ENCODE data around the gene PTPRD. TPM values are rescaled to one million over a fixed set of nuclear protein-coding genes. Genes with fewer than 3 reads are reported as not detected.

Gene PTPRD
- total RNA-seq, 4 donors from 2014 or later = 0.78 to 11.7 (median 1.6) TPM

DNA sequence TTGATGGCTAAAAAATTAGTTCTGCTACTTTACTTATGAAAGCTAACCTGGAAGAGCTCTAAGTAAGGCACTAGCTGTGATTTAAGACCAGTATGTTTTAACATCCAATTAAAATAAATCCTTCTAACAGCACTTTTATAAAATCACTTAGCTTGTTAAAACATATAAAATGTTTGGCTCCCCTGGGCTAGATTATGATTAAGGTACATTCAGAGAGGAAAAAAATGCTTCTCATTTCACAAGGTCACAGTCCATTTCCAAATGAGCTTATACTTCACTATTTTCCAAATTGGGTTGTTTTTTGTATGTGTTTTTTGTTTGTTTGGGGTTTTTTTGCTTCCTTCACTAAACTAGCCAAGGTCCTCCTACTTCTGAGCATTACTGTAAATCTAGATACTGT, 1938.3 kb downstream of the PTPRD start:
- ATAC-seq = no peak
- Histone ChIP-seq H3K4me3 (no peak overlapping the region), H3K27me3 (no peaks in the 10 kb centered on the region), H3K4me1 (no peaks in the 10 kb centered on the region), H3K27ac (no peak overlapping the region), H3K36me3 (no peaks in the 10 kb centered on the region), H3K9me3 (no peaks in the 10 kb centered on the region)
- in situ Hi-C loops (cut with MboI; ENCODE audit: low sequenced_read_pairs in 4 of 4) = no loop called here
- TF ChIP-seq, protein P1, sequence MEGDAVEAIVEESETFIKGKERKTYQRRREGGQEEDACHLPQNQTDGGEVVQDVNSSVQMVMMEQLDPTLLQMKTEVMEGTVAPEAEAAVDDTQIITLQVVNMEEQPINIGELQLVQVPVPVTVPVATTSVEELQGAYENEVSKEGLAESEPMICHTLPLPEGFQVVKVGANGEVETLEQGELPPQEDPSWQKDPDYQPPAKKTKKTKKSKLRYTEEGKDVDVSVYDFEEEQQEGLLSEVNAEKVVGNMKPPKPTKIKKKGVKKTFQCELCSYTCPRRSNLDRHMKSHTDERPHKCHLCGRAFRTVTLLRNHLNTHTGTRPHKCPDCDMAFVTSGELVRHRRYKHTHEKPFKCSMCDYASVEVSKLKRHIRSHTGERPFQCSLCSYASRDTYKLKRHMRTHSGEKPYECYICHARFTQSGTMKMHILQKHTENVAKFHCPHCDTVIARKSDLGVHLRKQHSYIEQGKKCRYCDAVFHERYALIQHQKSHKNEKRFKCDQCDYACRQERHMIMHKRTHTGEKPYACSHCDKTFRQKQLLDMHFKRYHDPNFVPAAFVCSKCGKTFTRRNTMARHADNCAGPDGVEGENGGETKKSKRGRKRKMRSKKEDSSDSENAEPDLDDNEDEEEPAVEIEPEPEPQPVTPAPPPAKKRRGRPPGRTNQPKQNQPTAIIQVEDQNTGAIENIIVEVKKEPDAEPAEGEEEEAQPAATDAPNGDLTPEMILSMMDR (IDR thresholded peaks at IDR 0.05 in 4 of 5, conservative IDR thresholded peaks at IDR 0.05 in 1 of 5) = no peak
- TF ChIP-seq POLR2A (IDR thresholded peaks at IDR 0.05) = no peak
- DNase-seq = no peak
- intact Hi-C loops (cut with DNase I; ENCODE audit: low total_unique reads) = no loop called here

DNA sequence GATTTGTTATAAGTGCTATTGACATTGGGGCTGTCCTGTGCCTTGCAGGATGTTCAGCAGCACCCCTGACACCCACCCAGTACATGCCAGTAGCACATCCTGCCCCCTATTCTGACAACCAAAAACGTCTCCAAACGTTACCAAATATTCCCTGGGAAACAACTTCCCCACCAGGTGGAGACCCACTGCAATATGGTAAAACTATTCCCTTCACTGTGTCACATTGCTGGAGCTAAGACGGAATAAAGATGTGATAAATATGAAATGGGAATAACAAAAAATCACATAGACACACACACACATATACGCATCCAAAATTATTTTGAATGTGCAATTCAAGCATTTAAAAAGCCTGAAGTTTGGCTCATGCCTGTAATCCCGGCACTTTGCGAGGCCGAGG, 1939.0 kb downstream of the PTPRD start:
- Histone ChIP-seq H3K4me1 (no peaks in the 10 kb centered on the region), H3K4me3 (no peak overlapping the region), H3K27me3 (no peaks in the 10 kb centered on the region), H3K36me3 (no peaks in the 10 kb centered on the region), H3K27ac (no peak overlapping the region), H3K9me3 (no peaks in the 10 kb centered on the region)
- no peak for TF ChIP-seq POLR2A (IDR thresholded peaks at IDR 0.05)
- TF ChIP-seq, protein P1 (IDR thresholded peaks at IDR 0.05 in 4 of 5, conservative IDR thresholded peaks at IDR 0.05 in 1 of 5) = no peak
- no peak for ATAC-seq
- DNase-seq = no peak
- intact Hi-C loops (cut with DNase I; ENCODE audit: low total_unique reads) (no loop called here), in situ Hi-C loops (cut with MboI; ENCODE audit: low sequenced_read_pairs in 4 of 4) (no loop called here)

DNA sequence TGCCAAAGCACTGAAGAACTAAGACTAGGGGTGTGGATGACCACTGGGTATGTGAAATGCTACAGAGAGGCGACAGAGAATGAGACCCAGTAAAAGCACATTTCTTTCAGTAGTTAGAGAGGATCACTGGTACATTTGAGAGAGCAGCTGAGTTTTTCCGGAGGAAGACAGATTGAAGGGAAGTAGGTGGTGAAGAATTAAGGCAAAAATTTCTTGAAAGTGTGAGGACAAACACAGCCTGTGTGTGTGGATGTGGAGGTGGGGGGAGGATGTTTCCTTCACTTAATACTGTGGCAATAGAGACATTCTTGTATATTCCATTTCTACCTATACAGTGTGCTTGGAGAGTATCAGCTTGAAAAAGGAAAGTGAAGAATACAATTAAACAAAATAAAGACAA, 1942.1 kb downstream of the PTPRD start:
- no peak for ATAC-seq
- intact Hi-C loops (cut with DNase I; ENCODE audit: low total_unique reads) = no loop called here
- Histone ChIP-seq H3K4me1 (no peaks in the 10 kb centered on the region), H3K36me3 (no peaks in the 10 kb centered on the region), H3K27ac (no peak overlapping the region), H3K4me3 (no peak overlapping the region), H3K27me3 (no peaks in the 10 kb centered on the region), H3K9me3 (no peaks in the 10 kb centered on the region)
- DNase-seq = no peak
- in situ Hi-C loops (cut with MboI; ENCODE audit: low sequenced_read_pairs in 4 of 4) = no loop called here
- TF ChIP-seq POLR2A (IDR thresholded peaks at IDR 0.05) = no peak
- TF ChIP-seq, protein P1 (IDR thresholded peaks at IDR 0.05 in 4 of 5, conservative IDR thresholded peaks at IDR 0.05 in 1 of 5) = no peak

DNA sequence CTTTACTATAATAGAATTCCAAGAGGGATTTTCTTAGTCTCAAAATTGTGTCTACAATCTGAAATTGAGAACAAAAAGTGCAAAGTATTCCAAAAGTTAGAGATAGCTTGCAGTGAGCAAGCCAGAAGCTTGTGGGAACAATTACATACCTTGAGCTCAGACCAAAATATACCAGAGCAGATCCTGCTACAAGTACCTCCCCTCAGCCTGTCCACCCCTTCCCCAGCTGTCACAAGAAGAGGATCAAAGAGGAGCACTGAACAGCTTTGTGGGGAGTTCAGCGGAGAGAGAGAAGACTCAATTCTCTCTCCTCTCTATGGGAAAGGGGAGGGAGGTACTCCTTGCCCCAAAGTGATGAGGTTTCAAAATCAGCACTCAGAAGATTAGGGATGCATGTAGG, 1944.1 kb downstream of the PTPRD start:
- Histone ChIP-seq H3K27me3 (no peaks in the 10 kb centered on the region), H3K27ac (no peak overlapping the region), H3K36me3 (no peaks in the 10 kb centered on the region), H3K4me3 (no peak overlapping the region), H3K4me1 (no peaks in the 10 kb centered on the region), H3K9me3 (no peaks in the 10 kb centered on the region)
- ATAC-seq (no peak), DNase-seq (no peak)
- intact Hi-C loops (cut with DNase I; ENCODE audit: low total_unique reads) = no loop called here
- in situ Hi-C loops (cut with MboI; ENCODE audit: low sequenced_read_pairs in 4 of 4) = no loop called here
- TF ChIP-seq, protein P1 (IDR thresholded peaks at IDR 0.05 in 4 of 5, conservative IDR thresholded peaks at IDR 0.05 in 1 of 5) = no peak
- TF ChIP-seq POLR2A (IDR thresholded peaks at IDR 0.05) = no peak

DNA sequence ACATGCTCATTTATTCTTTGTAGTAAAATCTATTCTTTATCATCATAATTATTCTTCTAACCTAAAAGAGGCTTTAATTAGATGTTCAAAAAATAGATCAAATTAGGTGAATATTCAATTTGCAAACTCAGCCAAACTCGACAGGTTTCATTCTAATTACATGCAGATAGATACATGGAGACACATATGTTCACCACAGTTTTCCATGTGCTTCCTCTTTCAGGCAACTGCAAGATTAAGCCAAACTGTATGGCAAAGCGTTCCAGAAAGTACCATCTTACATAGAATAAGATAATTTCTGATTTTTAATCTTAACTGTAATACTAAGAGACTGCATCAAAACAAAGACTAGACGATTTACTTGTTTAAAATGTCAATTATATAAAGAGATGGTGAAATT, 1944.6 kb downstream of the PTPRD start:
- Histone ChIP-seq H3K4me1 (no peaks in the 10 kb centered on the region), H3K36me3 (no peaks in the 10 kb centered on the region), H3K9me3 (no peaks in the 10 kb centered on the region), H3K4me3 (no peak overlapping the region), H3K27ac (no peak overlapping the region), H3K27me3 (no peaks in the 10 kb centered on the region)
- in situ Hi-C loops (cut with MboI; ENCODE audit: low sequenced_read_pairs in 4 of 4) = no loop called here
- TF ChIP-seq, protein P1 (IDR thresholded peaks at IDR 0.05 in 4 of 5, conservative IDR thresholded peaks at IDR 0.05 in 1 of 5) = no peak
- TF ChIP-seq POLR2A (IDR thresholded peaks at IDR 0.05) = no peak
- ATAC-seq (no peak), DNase-seq (no peak)
- intact Hi-C loops (cut with DNase I; ENCODE audit: low total_unique reads) = no loop called here
